ENCODE results near the gene SV2C. TPM values are rescaled to one million over a fixed set of nuclear protein-coding genes. Genes with fewer than 3 reads are reported as not detected.

Gene SV2C
- total RNA-seq, 1 donor from 2014 or later, result 0.33 TPM

DNA sequence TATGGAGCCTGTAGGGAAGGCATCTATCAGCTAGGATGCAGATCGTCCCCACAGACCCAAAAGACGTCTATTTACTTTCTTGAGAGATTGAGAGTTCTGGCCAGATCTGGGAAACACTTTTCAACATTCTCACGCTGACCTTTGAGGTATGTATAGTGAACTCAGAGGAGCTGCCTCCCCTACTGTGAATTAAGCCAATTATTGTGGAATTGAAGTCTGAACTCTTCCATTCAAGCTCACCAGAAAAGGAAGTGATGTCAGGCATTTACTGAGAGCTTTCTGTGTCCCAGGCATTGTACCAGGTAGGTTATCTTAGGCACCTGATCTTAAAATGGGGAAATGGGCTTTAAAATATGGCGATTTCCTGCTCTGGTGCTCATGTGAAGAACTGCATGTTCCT lies 136.5 kb downstream of the SV2C start:
- DNase-seq (ENCODE audit: low read depth, low spot score), result no peak
- H3K36me3 Mint-ChIP-seq (ENCODE audit: low read depth), result no peaks in the 10 kb centered on the region
- no peaks in the 10 kb centered on the region for H3K9me3 Mint-ChIP-seq
- H3K27ac Mint-ChIP-seq (ENCODE audit: unreplicated experiment), result no peak overlapping the region
- TF ChIP-seq, protein P1, sequence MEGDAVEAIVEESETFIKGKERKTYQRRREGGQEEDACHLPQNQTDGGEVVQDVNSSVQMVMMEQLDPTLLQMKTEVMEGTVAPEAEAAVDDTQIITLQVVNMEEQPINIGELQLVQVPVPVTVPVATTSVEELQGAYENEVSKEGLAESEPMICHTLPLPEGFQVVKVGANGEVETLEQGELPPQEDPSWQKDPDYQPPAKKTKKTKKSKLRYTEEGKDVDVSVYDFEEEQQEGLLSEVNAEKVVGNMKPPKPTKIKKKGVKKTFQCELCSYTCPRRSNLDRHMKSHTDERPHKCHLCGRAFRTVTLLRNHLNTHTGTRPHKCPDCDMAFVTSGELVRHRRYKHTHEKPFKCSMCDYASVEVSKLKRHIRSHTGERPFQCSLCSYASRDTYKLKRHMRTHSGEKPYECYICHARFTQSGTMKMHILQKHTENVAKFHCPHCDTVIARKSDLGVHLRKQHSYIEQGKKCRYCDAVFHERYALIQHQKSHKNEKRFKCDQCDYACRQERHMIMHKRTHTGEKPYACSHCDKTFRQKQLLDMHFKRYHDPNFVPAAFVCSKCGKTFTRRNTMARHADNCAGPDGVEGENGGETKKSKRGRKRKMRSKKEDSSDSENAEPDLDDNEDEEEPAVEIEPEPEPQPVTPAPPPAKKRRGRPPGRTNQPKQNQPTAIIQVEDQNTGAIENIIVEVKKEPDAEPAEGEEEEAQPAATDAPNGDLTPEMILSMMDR (conservative IDR thresholded peaks at IDR 0.05), result no peak
- no peaks in the 10 kb centered on the region for H3K4me1 Mint-ChIP-seq
- no peak overlapping the region for H3K4me3 Mint-ChIP-seq
- no peaks in the 10 kb centered on the region for H3K27me3 Mint-ChIP-seq (ENCODE audit: low read depth)

DNA sequence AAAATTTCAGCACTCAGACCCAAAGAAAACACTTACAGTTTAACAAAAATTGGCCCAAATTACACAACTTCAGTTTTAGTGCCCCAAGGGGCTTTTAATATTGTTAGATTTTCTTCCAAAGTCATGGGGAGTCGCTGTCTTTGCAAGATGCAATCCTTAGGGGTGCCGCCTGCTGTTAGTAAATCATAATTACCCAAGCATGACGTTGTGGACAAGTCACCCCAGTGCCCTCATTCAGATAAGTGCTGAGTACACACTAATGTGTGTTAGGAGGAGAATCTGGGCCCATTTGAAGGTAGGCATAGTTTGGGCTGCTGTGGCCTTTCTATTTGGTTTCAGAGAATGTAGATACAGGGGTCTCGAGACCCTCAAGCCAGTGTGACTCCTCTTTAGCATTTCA lies 138.1 kb downstream of the SV2C start:
- TF ChIP-seq, protein P1 (conservative IDR thresholded peaks at IDR 0.05), result no peak
- no peaks in the 10 kb centered on the region for H3K9me3 Mint-ChIP-seq
- no peaks in the 10 kb centered on the region for H3K27me3 Mint-ChIP-seq (ENCODE audit: low read depth)
- H3K4me3 Mint-ChIP-seq, result no peak overlapping the region
- no peaks in the 10 kb centered on the region for H3K36me3 Mint-ChIP-seq (ENCODE audit: low read depth)
- DNase-seq (ENCODE audit: low read depth, low spot score), result no peak
- H3K4me1 Mint-ChIP-seq, result no peaks in the 10 kb centered on the region
- H3K27ac Mint-ChIP-seq (ENCODE audit: unreplicated experiment), result no peak overlapping the region

DNA sequence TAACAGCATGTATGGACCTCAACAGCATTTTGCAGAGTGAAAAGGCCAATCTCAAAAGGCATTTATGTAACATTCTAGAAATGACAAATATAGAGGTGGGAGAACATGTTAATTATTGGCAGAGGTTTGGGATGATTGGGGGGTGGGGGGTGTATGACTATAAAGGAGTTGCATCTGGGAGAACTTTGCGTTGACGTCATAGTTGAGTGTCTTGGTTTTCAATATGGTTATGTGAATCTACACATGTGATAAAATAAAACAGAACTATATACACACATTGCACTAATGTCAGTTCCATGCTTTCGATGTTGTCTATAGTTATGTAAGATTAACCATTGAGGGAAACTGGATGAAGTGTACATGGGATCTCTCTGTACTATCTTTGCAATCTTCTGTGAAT lies 139.1 kb downstream of the SV2C start:
- no peaks in the 10 kb centered on the region for H3K27me3 Mint-ChIP-seq (ENCODE audit: low read depth)
- H3K4me3 Mint-ChIP-seq, result no peak overlapping the region
- no peaks in the 10 kb centered on the region for H3K36me3 Mint-ChIP-seq (ENCODE audit: low read depth)
- TF ChIP-seq, protein P1 (conservative IDR thresholded peaks at IDR 0.05), result no peak
- no peak overlapping the region for H3K27ac Mint-ChIP-seq (ENCODE audit: unreplicated experiment)
- no peaks in the 10 kb centered on the region for H3K4me1 Mint-ChIP-seq
- H3K9me3 Mint-ChIP-seq, result no peaks in the 10 kb centered on the region
- no peak for DNase-seq (ENCODE audit: low read depth, low spot score)

DNA sequence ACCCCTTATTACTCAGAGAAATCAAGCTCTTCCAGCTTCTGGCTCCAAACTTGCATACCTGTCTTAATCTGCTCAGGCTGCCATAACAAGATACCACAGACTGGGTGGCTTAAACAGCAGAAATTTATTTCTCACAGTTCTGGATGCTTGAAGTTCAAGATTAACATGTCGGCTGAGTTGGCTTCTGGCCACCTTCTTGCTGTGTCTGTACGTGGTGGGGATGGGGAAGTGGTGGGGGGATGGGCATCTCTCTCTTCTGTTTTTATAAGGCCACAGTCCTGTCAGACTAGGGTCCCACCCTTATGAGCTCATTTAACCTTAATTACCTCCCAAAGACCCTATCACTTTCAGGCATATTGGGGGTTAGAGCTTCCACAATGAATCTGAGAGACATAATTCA lies 140.5 kb downstream of the SV2C start:
- no peaks in the 10 kb centered on the region for H3K36me3 Mint-ChIP-seq (ENCODE audit: low read depth)
- TF ChIP-seq, protein P1 (conservative IDR thresholded peaks at IDR 0.05), result no peak
- DNase-seq (ENCODE audit: low read depth, low spot score), result no peak
- no peak overlapping the region for H3K27ac Mint-ChIP-seq (ENCODE audit: unreplicated experiment)
- H3K9me3 Mint-ChIP-seq, result no peaks in the 10 kb centered on the region
- no peaks in the 10 kb centered on the region for H3K27me3 Mint-ChIP-seq (ENCODE audit: low read depth)
- no peaks in the 10 kb centered on the region for H3K4me1 Mint-ChIP-seq
- H3K4me3 Mint-ChIP-seq, result no peak overlapping the region

DNA sequence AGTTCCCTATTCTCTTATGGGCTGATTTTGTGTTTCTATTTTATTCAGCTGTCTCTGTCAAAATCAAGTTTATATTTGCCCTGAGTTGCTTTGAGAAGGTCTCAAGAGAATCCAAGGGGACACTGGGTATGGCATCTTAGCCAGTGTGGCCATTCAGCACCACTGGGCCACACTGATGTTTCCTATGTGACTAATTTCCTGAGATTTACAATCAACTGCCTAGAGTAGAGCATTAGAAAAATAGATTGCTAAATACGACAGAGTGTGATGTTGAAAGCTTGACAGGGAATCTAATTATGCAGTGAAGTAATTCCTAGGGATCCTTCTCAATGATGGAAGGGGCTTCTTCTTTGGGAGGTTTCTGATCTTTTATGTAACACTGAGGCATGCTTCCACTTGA lies 141.7 kb downstream of the SV2C start:
- no peaks in the 10 kb centered on the region for H3K4me1 Mint-ChIP-seq
- no peak overlapping the region for H3K4me3 Mint-ChIP-seq
- no peak for DNase-seq (ENCODE audit: low read depth, low spot score)
- H3K27ac Mint-ChIP-seq (ENCODE audit: unreplicated experiment), result no peak overlapping the region
- H3K9me3 Mint-ChIP-seq, result no peaks in the 10 kb centered on the region
- H3K36me3 Mint-ChIP-seq (ENCODE audit: low read depth), result no peaks in the 10 kb centered on the region
- TF ChIP-seq, protein P1 (conservative IDR thresholded peaks at IDR 0.05), result no peak
- no peaks in the 10 kb centered on the region for H3K27me3 Mint-ChIP-seq (ENCODE audit: low read depth)

DNA sequence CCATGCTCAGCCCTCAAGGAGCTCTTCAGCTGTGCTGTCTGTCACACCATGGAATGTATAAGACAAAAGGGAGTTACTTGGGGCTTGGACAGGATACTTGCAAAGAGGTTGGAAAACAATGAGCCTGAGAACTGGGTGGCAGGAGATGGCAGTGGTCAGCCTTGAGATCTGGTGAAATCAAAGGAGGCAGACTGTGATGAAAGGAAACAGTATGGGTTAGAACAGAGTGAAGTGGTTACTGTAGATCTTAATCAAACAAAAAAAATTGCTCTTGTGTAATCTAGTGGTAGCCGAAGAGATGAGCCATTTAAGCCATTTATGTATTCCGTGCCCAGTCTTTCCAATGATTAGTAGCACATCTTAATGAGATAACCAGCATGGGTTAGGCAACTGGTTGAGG lies 142.2 kb downstream of the SV2C start:
- Mint-ChIP-seq H3K27ac (ENCODE audit: unreplicated experiment) (no peak overlapping the region), H3K27me3 (ENCODE audit: low read depth) (no peaks in the 10 kb centered on the region), H3K4me3 (no peak overlapping the region), H3K4me1 (no peaks in the 10 kb centered on the region), H3K36me3 (ENCODE audit: low read depth) (no peaks in the 10 kb centered on the region), H3K9me3 (no peaks in the 10 kb centered on the region)
- TF ChIP-seq, protein P1 (conservative IDR thresholded peaks at IDR 0.05), result no peak
- DNase-seq (ENCODE audit: low read depth, low spot score), result no peak
